Thoracic aorta (tissue), 2 donors: Measurements from ENCODE around the gene METAP1D. TPM values are rescaled to one million over a fixed set of nuclear protein-coding genes. Genes with fewer than 3 reads are reported as not detected.

Experiments used
- ATAC-seq: fragments of 150-250 bp; one replicate; pipeline ENCODE4 v1.8.0; 2017; ENCODE audit warnings: low read depth; ENCODE audit not compliant: insufficient number of reproducible peaks, low FRiP score
- DNase-seq: peaks from one replicate; pipeline ENCODE4 v3.0.0-alpha.2; 2020; ENCODE audit warnings: low spot score
- H3K27ac ChIP-seq, 2 donors: fragments of 200-600 bp; sonication (generic); 1 replicate in 1 of 2; 2 replicates in 1 of 2; pipeline ENCODE4 v1.5.1; 2016; ENCODE audit warnings: mild to moderate bottlenecking in 2 of 2, moderate library complexity in 2 of 2
- H3K27me3 ChIP-seq: fragments of 200-600 bp; sonication (generic); replicated peaks from 2 replicates; pipeline ENCODE4 v1.6.0; 2016; ENCODE audit warnings: mild to moderate bottlenecking; ENCODE audit not compliant: insufficient read depth
- H3K36me3 ChIP-seq: fragments of 200-600 bp; sonication (generic); one replicate; pipeline ENCODE4 v1.5.1; 2016
- H3K4me1 ChIP-seq, 2 donors: fragments of 200-600 bp; sonication (generic); 1 replicate in 1 of 2; 2 replicates in 1 of 2; pipeline versions ENCODE4 v1.5.1 to v1.6.0; 2016; ENCODE audit warnings: low read depth in 2 of 2, mild to moderate bottlenecking in 1 of 2; ENCODE audit not compliant: control insufficient read depth in 1 of 2
- H3K4me3 ChIP-seq: fragments of 200-600 bp; sonication (generic); 2 replicates; pipeline ENCODE4 v1.5.1; 2016; ENCODE audit warnings: mild to moderate bottlenecking
- H3K9me3 ChIP-seq: fragments of 200-600 bp; sonication (generic); 2 replicates; pipeline ENCODE4 v1.5.1; 2016
- CTCF ChIP-seq: fragments of 200-600 bp; sonication (generic); IDR thresholded peaks from one replicate; pipeline ENCODE4 v1.5.1; 2019; ENCODE audit warnings: antibody characterized with exemption
- total RNA-seq, 2 donors: library from RNA; depleted of rRNA; stranded (reverse); fragments of >200 nt; gene quantifications; one replicate each; pipeline versions ENCODE4 v1.1.0 to v1.2.3, GENCODE V29; 2016

The METAP1D gene
- total RNA-seq, 2 donors from 2014 or later: 3.2 to 10.8 TPM

- no peak for DNase-seq
- Histone ChIP-seq H3K4me1 (peaks cover 0 to 4% of the 10 kb centered on the region in 2 donors), H3K4me3 (peak overlapping the region; percentile 49), H3K27ac (no peak overlapping the region), H3K27me3 (no peaks in the 10 kb centered on the region), H3K36me3 (no peaks in the 10 kb centered on the region), H3K9me3 (no peaks in the 10 kb centered on the region)
- ATAC-seq: no peak
- TF ChIP-seq CTCF: no peak
Observed at GRCh38 chr2:172021955-172022354, 22.2 kb downstream of the METAP1D start.

DNA sequence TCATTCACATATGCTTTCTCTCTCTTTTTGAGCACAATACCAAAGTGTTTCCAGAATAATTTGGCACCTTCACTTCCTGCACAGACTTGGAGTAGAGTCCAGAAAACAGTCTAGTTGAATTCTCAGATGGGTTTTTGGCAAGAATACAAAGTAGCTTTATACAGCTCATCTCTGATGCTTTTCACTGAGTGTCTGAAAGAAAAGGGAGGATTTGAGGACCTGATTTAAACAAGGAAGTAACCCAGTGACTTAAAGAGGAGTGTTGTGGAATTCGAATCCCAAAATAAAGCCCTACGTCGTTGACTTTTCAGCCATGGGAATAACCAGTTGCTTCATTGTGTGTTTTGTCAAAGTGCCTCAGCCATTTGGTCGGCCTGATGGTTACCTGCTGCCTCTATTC is 31.8 kb downstream of the METAP1D start:
- ATAC-seq (no peak), DNase-seq (no peak)
- Histone ChIP-seq H3K27ac (no peak overlapping the region), H3K4me3 (no peak overlapping the region), H3K9me3 (no peaks in the 10 kb centered on the region), H3K4me1 (no peaks in the 10 kb centered on the region), H3K36me3 (no peaks in the 10 kb centered on the region), H3K27me3 (no peaks in the 10 kb centered on the region)
- no peak for TF ChIP-seq CTCF

DNA sequence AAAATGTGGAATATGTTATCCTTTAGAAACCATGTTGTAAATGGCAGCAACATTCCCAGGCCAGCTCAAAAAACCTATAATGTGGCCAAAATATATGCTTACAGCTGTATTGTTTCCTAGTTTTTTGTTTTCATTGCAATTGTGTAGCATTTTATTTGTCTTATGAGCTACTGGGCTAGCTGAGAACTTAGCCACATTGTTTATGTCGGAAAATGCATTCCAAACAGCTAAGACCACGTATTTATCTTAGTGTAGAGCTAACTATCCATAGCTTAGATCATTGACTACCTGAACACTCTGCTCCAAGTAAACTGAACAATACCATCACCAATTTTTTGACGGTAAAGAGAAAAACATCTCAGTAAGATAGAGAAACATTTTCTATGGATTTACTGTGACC is 38.4 kb downstream of the METAP1D start:
- no peak for TF ChIP-seq CTCF
- Histone ChIP-seq H3K36me3 (no peaks in the 10 kb centered on the region), H3K27me3 (no peaks in the 10 kb centered on the region), H3K4me3 (no peak overlapping the region), H3K4me1 (no peaks in the 10 kb centered on the region), H3K9me3 (no peaks in the 10 kb centered on the region), H3K27ac (no peak overlapping the region)
- no peak for ATAC-seq
- no peak for DNase-seq

DNA sequence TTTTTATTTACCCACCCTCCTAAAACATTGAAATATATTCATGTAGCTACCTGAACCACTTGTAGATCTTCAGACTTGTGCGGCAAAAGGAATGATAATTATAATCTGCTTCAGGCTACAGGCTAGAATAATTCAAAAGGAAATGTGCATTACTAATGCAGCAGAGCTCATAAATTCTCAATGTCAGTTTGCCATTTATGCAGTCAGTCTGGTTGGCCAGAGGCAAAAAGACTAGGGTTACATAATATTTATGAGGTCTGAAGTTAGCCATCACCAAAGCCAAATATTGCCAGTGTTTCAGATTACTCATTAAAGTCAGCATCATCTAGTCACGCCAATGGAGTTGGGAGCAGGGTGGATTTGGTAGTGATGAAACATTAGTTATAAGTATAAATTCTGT is 38.9 kb downstream of the METAP1D start:
- TF ChIP-seq CTCF: no peak
- no peak for DNase-seq
- no peak overlapping the region for H3K4me3 ChIP-seq
- no peaks in the 10 kb centered on the region for H3K36me3 ChIP-seq
- H3K4me1 ChIP-seq: no peaks in the 10 kb centered on the region
- ATAC-seq: no peak
- H3K27ac ChIP-seq: no peak overlapping the region
- no peaks in the 10 kb centered on the region for H3K9me3 ChIP-seq
- no peaks in the 10 kb centered on the region for H3K27me3 ChIP-seq

DNA sequence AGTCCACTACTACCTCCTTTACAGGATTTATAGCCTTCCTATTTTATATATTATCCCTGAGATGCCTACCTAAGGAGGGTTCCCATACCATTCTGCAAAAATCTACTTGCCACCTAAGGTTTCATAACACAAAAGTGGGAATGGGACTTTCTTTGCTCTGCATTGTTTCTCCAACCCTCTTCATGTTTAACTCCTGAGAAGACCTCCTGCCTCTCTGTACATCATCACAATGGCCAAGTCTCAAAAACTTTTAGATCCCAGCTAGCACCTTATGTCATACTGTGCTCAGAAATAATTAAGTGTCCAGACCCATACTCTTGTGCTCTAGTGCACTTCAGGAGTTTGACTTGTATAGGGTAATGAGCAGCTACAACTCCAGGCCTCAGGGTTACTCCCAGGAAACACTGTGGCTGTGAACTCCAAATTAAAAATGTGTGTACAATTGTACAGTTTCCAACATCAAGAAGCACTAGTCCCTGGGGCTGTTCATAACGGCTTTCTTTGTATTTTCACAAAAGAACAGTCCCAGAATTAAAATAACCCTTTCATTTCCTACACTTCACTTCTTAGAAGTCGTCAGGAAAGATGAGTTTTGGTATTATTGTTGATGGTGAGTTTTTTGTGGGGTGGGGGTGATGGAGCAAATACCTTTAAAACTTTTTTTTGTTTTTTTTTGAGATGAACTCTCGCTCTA is 39.4 kb downstream of the METAP1D start:
- no peak for TF ChIP-seq CTCF
- no peak for ATAC-seq
- DNase-seq: no peak

More for the DNA sequence above, 39.4 kb downstream of the METAP1D start:
- H3K36me3 ChIP-seq: no peaks in the 10 kb centered on the region
- no peak overlapping the region for H3K27ac ChIP-seq
- no peaks in the 10 kb centered on the region for H3K4me1 ChIP-seq
- no peaks in the 10 kb centered on the region for H3K27me3 ChIP-seq
- H3K4me3 ChIP-seq: no peak overlapping the region
- H3K9me3 ChIP-seq: no peaks in the 10 kb centered on the region
